WERI-Rb-1 (cell line): ENCODE measurements around the gene PLEKHG4B.

Experiments used
- DNase-seq: peaks from one replicate; pipeline ENCODE4 v3.0.0-alpha.2; 2020
- H3K27ac ChIP-seq: fragments of 250-450 bp; sonication (Bioruptor Pico); 2 replicates; pipeline ENCODE4 v1.5.1; 2020; ENCODE audit warnings: mild to moderate bottlenecking, moderate library complexity
- H3K27me3 ChIP-seq: fragments of 250-450 bp; sonication (Bioruptor Pico); 2 replicates; pipeline ENCODE4 v1.5.1; 2021; ENCODE audit warnings: mild to moderate bottlenecking, low read depth, moderate library complexity; ENCODE audit not compliant: insufficient read depth, severe bottlenecking
- H3K36me3 ChIP-seq: fragments of 250-450 bp; sonication (Bioruptor Pico); 2 replicates; pipeline ENCODE4 v1.5.1; 2020; ENCODE audit warnings: mild to moderate bottlenecking, moderate library complexity
- H3K4me3 ChIP-seq: 2 replicates; pipeline ENCODE4 v1.5.1; 2011; ENCODE audit warnings: low read depth, mild to moderate bottlenecking, control low read depth, low read length
- H3K9me3 ChIP-seq: fragments of 250-450 bp; sonication (Bioruptor Pico); 2 replicates; pipeline ENCODE4 v1.5.1; 2021; ENCODE audit warnings: mild to moderate bottlenecking, moderate library complexity; ENCODE audit not compliant: severe bottlenecking
- CTCF ChIP-seq: IDR thresholded peaks from 2 replicates; pipeline ENCODE4 v1.5.1; 2011; ENCODE audit warnings: low read depth, mild to moderate bottlenecking, control low read depth, inconsistent platforms, low read length

Gene PLEKHG4B

GRCh38 chr5:83029-83428 lies 8.9 kb upstream of the PLEKHG4B start:
- Histone ChIP-seq H3K27ac (no peak overlapping the region), H3K27me3 (peaks cover 66% of the 10 kb centered on the region), H3K4me3 (no peak overlapping the region), H3K36me3 (no peaks in the 10 kb centered on the region), H3K9me3 (peaks cover 3% of the 10 kb centered on the region)
- no peak for TF ChIP-seq CTCF
- no peak for DNase-seq

GRCh38 chr5:85334-85995 lies 6.5 kb upstream of the PLEKHG4B start:
- no peak for DNase-seq
- H3K27me3 ChIP-seq = peaks cover 66% of the 10 kb centered on the region

GRCh38 chr5:89337-90286 lies 2.4 kb upstream of the PLEKHG4B start:
- no peak for TF ChIP-seq CTCF
- no peak overlapping the region for H3K4me3 ChIP-seq
- no peak for DNase-seq
- H3K27ac ChIP-seq = no peak overlapping the region
- no peaks in the 10 kb centered on the region for H3K36me3 ChIP-seq
- peaks cover 79% of the 10 kb centered on the region for H3K27me3 ChIP-seq
- peaks cover 6% of the 10 kb centered on the region for H3K9me3 ChIP-seq

More at GRCh38 chr5:85334-85995, 6.5 kb upstream of the PLEKHG4B start:
- H3K36me3 ChIP-seq = no peaks in the 10 kb centered on the region
- no peak overlapping the region for H3K4me3 ChIP-seq
- no peak overlapping the region for H3K27ac ChIP-seq
- TF ChIP-seq CTCF = no peak
- peaks cover 3% of the 10 kb centered on the region for H3K9me3 ChIP-seq

GRCh38 chr5:90590-91547 lies 1.1 kb upstream of the PLEKHG4B start:
- DNase-seq = no peak
- Histone ChIP-seq H3K27me3 (peaks cover 86% of the 10 kb centered on the region), H3K9me3 (peaks cover 3% of the 10 kb centered on the region), H3K4me3 (no peak overlapping the region), H3K27ac (no peak overlapping the region), H3K36me3 (no peaks in the 10 kb centered on the region)
- no peak for TF ChIP-seq CTCF

- H3K4me3 ChIP-seq = no peak overlapping the region
- no peak overlapping the region for H3K27ac ChIP-seq
- peaks cover 6% of the 10 kb centered on the region for H3K9me3 ChIP-seq
- no peak for TF ChIP-seq CTCF
- H3K36me3 ChIP-seq = no peaks in the 10 kb centered on the region
- no peak for DNase-seq
- H3K27me3 ChIP-seq = peaks cover 80% of the 10 kb centered on the region
Observed at GRCh38 chr5:92401-93220, 643 bp downstream of the PLEKHG4B start.
